Peyer's patch (tissue), 4 donors: ENCODE measurements around the gene LHFPL5.

Experiments
- POLR2A ChIP-seq, 2 donors: fragments of 450-650 bp; IDR thresholded peaks; one replicate each; pipeline ENCODE4 v1.5.1; 2017; ENCODE audit warnings: antibody characterized with exemption in 2 of 2, mild to moderate bottlenecking in 2 of 2, moderate library complexity in 2 of 2
- TF ChIP-seq, protein P1 (sequence below), 6 experiments: fragments of 450-650 bp in 4 of 6; fragments of 200-600 bp in 2 of 6; sonication (generic) in 1 of 6; IDR thresholded peaks; one replicate each; pipeline ENCODE4 v1.5.1; 2017 to 2019; ENCODE audit warnings: antibody characterized with exemption in 6 of 6, mild to moderate bottlenecking in 3 of 6, moderate library complexity in 1 of 6

DNA sequence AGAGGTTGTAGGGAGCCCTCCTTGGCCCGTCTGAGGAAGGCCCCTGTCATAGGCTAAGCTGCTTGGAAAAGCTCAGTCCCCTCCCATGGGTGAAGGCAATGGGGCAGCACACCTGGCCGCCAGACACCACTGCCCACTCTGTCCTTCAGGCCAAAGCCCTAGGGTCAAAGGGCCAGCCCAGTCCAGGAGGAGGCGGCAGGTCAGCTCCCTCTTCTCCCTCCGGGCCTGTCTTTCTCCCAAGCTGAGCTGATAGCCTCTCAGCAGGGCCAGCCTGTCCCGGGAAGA is 33.9 kb upstream of the LHFPL5 start:
- TF ChIP-seq, protein P1, sequence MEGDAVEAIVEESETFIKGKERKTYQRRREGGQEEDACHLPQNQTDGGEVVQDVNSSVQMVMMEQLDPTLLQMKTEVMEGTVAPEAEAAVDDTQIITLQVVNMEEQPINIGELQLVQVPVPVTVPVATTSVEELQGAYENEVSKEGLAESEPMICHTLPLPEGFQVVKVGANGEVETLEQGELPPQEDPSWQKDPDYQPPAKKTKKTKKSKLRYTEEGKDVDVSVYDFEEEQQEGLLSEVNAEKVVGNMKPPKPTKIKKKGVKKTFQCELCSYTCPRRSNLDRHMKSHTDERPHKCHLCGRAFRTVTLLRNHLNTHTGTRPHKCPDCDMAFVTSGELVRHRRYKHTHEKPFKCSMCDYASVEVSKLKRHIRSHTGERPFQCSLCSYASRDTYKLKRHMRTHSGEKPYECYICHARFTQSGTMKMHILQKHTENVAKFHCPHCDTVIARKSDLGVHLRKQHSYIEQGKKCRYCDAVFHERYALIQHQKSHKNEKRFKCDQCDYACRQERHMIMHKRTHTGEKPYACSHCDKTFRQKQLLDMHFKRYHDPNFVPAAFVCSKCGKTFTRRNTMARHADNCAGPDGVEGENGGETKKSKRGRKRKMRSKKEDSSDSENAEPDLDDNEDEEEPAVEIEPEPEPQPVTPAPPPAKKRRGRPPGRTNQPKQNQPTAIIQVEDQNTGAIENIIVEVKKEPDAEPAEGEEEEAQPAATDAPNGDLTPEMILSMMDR (IDR thresholded peaks at IDR 0.05): no peak
- no peak for TF ChIP-seq POLR2A (IDR thresholded peaks at IDR 0.05)
